ENCODE results near the gene INTS2. TPM values are rescaled to one million over a fixed set of nuclear protein-coding genes. Genes with fewer than 3 reads are reported as not detected.

Gene INTS2
- total RNA-seq, 1 donor from 2014 or later = 41.6 TPM

DNA sequence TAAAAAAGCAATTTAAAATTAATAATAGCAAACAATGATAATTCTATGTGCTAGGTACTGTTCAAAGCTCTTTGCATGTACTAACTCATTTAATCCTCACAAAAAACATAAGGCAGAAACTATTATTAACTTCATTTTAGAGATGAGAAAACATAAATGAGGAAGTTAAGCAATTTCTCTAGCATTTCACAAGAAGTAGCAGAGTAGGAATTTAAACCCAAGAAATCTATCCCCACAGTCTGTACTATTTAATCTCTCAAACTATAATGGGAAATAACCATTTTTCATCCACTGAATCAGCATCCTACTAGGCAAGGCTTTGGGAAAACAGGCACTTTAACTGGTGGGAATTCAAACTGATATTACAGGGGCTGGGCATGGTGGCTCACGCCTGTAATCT, 42.2 kb upstream of the INTS2 start:
- peaks cover 20% of the 10 kb centered on the region for H3K36me3 Mint-ChIP-seq
- H3K9me3 Mint-ChIP-seq = no peaks in the 10 kb centered on the region
- H3K27ac Mint-ChIP-seq = no peak overlapping the region

GRCh38 chr17:61968757-61969156, 41.0 kb upstream of the INTS2 start:
- H3K27me3 ChIP-seq = no peaks in the 10 kb centered on the region
- H3K9me3 ChIP-seq (ENCODE audit: low read depth) = no peaks in the 10 kb centered on the region
- H3K4me3 ChIP-seq = no peak overlapping the region
- no peak overlapping the region for H2AFZ ChIP-seq (replicated peaks)
- no peaks in the 10 kb centered on the region for H3K4me1 ChIP-seq
- Mint-ChIP-seq H3K27ac (no peak overlapping the region), H3K9me3 (no peaks in the 10 kb centered on the region), H3K27me3 (ENCODE audit: insufficient read depth, low read depth) (no peaks in the 10 kb centered on the region), H3K4me1 (no peaks in the 10 kb centered on the region), H3K36me3 (peaks cover 14% of the 10 kb centered on the region), H3K4me3 (no peak overlapping the region)
- H3K4me2 ChIP-seq = no peak overlapping the region
- H3K27ac ChIP-seq = no peak overlapping the region
- H3K9ac ChIP-seq = no peak overlapping the region
- no peaks in the 10 kb centered on the region for H3F3A ChIP-seq (ENCODE audit: low read depth)
- DNase-seq (ENCODE audit: low spot score) = no peak
- TF ChIP-seq, protein P1, sequence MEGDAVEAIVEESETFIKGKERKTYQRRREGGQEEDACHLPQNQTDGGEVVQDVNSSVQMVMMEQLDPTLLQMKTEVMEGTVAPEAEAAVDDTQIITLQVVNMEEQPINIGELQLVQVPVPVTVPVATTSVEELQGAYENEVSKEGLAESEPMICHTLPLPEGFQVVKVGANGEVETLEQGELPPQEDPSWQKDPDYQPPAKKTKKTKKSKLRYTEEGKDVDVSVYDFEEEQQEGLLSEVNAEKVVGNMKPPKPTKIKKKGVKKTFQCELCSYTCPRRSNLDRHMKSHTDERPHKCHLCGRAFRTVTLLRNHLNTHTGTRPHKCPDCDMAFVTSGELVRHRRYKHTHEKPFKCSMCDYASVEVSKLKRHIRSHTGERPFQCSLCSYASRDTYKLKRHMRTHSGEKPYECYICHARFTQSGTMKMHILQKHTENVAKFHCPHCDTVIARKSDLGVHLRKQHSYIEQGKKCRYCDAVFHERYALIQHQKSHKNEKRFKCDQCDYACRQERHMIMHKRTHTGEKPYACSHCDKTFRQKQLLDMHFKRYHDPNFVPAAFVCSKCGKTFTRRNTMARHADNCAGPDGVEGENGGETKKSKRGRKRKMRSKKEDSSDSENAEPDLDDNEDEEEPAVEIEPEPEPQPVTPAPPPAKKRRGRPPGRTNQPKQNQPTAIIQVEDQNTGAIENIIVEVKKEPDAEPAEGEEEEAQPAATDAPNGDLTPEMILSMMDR (IDR thresholded peaks at IDR 0.05) = no peak
- peaks cover 47% of the 10 kb centered on the region for H3K36me3 ChIP-seq
- H4K20me1 ChIP-seq (ENCODE audit: low read depth) = no peaks in the 10 kb centered on the region
- H3K79me2 ChIP-seq (ENCODE audit: low read depth) = peaks cover 7% of the 10 kb centered on the region

More for the DNA sequence above, 42.2 kb upstream of the INTS2 start:
- no peaks in the 10 kb centered on the region for H3K27me3 ChIP-seq
- no peaks in the 10 kb centered on the region for H3K9me3 ChIP-seq (ENCODE audit: low read depth)
- no peak overlapping the region for H2AFZ ChIP-seq (replicated peaks)
- H3K4me3 ChIP-seq = no peak overlapping the region
- no peak overlapping the region for H3K4me2 ChIP-seq
- H3K79me2 ChIP-seq (ENCODE audit: low read depth) = peaks cover 19% of the 10 kb centered on the region
- no peaks in the 10 kb centered on the region for H3K4me1 ChIP-seq
- H3K4me1 Mint-ChIP-seq = no peaks in the 10 kb centered on the region
- H3F3A ChIP-seq (ENCODE audit: low read depth) = no peaks in the 10 kb centered on the region
- H3K27ac ChIP-seq = no peak overlapping the region
- peaks cover 4% of the 10 kb centered on the region for H4K20me1 ChIP-seq (ENCODE audit: low read depth)
- DNase-seq (ENCODE audit: low spot score) = no peak
- H3K9ac ChIP-seq = no peak overlapping the region
- TF ChIP-seq, protein P1 (IDR thresholded peaks at IDR 0.05) = no peak
- TF ChIP-seq EZH2phosphoT487 (IDR thresholded peaks at IDR 0.05) (no peak), EZH2 (IDR thresholded peaks at IDR 0.05) (no peak)
- peaks cover 42% of the 10 kb centered on the region for H3K36me3 ChIP-seq
- H3K4me3 Mint-ChIP-seq = no peak overlapping the region
- H3K27me3 Mint-ChIP-seq (ENCODE audit: insufficient read depth, low read depth) = no peaks in the 10 kb centered on the region

DNA sequence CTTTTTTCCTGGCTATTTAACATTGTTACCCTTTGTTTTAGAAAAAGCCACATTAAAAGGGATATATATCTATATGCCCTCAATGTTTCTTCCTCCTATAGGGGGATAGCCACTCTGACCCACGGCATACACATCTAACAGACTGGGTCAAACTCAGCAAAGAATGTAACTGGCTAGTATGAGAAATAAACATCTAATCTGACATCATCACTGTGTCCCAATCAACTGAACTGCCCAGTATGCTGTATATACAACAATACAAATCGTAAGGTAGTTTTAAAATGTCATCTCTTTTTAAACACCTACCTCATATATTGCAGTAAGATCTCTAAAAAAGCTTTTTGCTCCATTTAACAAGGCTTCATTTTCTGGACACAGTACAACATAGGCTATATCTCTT, 39.9 kb upstream of the INTS2 start:
- no peak overlapping the region for H2AFZ ChIP-seq (replicated peaks)
- H3K9me3 ChIP-seq (ENCODE audit: low read depth) = no peaks in the 10 kb centered on the region
- H3K4me3 Mint-ChIP-seq = no peak overlapping the region
- H3K4me3 ChIP-seq = no peak overlapping the region
- no peaks in the 10 kb centered on the region for H3K4me1 ChIP-seq
- H3K4me1 Mint-ChIP-seq = no peaks in the 10 kb centered on the region
- peaks cover 3% of the 10 kb centered on the region for H3K79me2 ChIP-seq (ENCODE audit: low read depth)
- no peaks in the 10 kb centered on the region for H3K27me3 Mint-ChIP-seq (ENCODE audit: insufficient read depth, low read depth)
- H3F3A ChIP-seq (ENCODE audit: low read depth) = no peaks in the 10 kb centered on the region
- TF ChIP-seq EZH2phosphoT487 (IDR thresholded peaks at IDR 0.05) = no peak
- no peak overlapping the region for H3K4me2 ChIP-seq
- no peaks in the 10 kb centered on the region for H4K20me1 ChIP-seq (ENCODE audit: low read depth)
- no peaks in the 10 kb centered on the region for H3K27me3 ChIP-seq
- no peak for DNase-seq (ENCODE audit: low spot score)
- H3K36me3 Mint-ChIP-seq = peaks cover 17% of the 10 kb centered on the region
- H3K9ac ChIP-seq = no peak overlapping the region
- H3K36me3 ChIP-seq = peaks cover 49% of the 10 kb centered on the region
- H3K27ac ChIP-seq = no peak overlapping the region
- H3K9me3 Mint-ChIP-seq = no peaks in the 10 kb centered on the region
- H3K27ac Mint-ChIP-seq = no peak overlapping the region

GRCh38 chr17:61966191-61966590, 38.4 kb upstream of the INTS2 start:
- Histone ChIP-seq H3K9me3 (ENCODE audit: low read depth) (no peaks in the 10 kb centered on the region), H2AFZ (replicated peaks) (no peak overlapping the region), H3K9ac (no peak overlapping the region), H3K4me3 (no peak overlapping the region), H4K20me1 (ENCODE audit: low read depth) (no peaks in the 10 kb centered on the region), H3F3A (ENCODE audit: low read depth) (no peaks in the 10 kb centered on the region), H3K36me3 (peaks cover 44% of the 10 kb centered on the region), H3K27ac (no peak overlapping the region), H3K79me2 (ENCODE audit: low read depth) (peaks cover 3% of the 10 kb centered on the region), H3K4me2 (no peak overlapping the region), H3K27me3 (no peaks in the 10 kb centered on the region), H3K4me1 (no peaks in the 10 kb centered on the region)
- TF ChIP-seq EZH2phosphoT487 (IDR thresholded peaks at IDR 0.05) = no peak
- TF ChIP-seq, protein P1 (IDR thresholded peaks at IDR 0.05) = no peak
- no peak for TF ChIP-seq EZH2 (IDR thresholded peaks at IDR 0.05)
- Mint-ChIP-seq H3K4me3 (no peak overlapping the region), H3K27me3 (ENCODE audit: insufficient read depth, low read depth) (no peaks in the 10 kb centered on the region), H3K4me1 (no peaks in the 10 kb centered on the region), H3K36me3 (peaks cover 15% of the 10 kb centered on the region), H3K9me3 (no peaks in the 10 kb centered on the region), H3K27ac (no peak overlapping the region)
- DNase-seq (ENCODE audit: low spot score) = no peak
